DOHH2 (cell line): ENCODE measurements around the gene FNDC3B.
"Not testable (repeated sequence)": the region's sequence is repeated elsewhere in the genome, so short reads cannot be mapped to it uniquely, and the experiment has no call there.

Source experiments
- H3F3A ChIP-seq: fragments of 200-600 bp; sonication (generic), shearing (Covaris generic); 2 replicates; pipeline ENCODE4 v1.6.0; 2016; ENCODE audit warnings: antibody characterized with exemption, mild to moderate bottlenecking; ENCODE audit not compliant: control insufficient read depth, insufficient read depth
- H3K27ac ChIP-seq: fragments of 200-600 bp; sonication (generic); 2 replicates; pipeline ENCODE4 v1.5.1; 2014; ENCODE audit warnings: low read depth, mild to moderate bottlenecking, low read length, moderate library complexity
- H3K27me3 ChIP-seq: fragments of 200-600 bp; sonication (generic); 2 replicates; pipeline ENCODE4 v1.6.1; 2014; ENCODE audit warnings: mild to moderate bottlenecking, low read length, mixed read lengths; ENCODE audit not compliant: control insufficient read depth
- H3K36me3 ChIP-seq: fragments of 200-600 bp; sonication (generic); 2 replicates; pipeline ENCODE4 v1.6.1; 2014; ENCODE audit warnings: mild to moderate bottlenecking, low read length, moderate library complexity, mixed read lengths; ENCODE audit not compliant: control insufficient read depth
- H3K4me1 ChIP-seq: fragments of 200-600 bp; sonication (generic); 2 replicates; pipeline ENCODE4 v1.6.1; 2014; ENCODE audit warnings: mild to moderate bottlenecking, low read length, mixed read lengths; ENCODE audit not compliant: control insufficient read depth
- H3K4me2 ChIP-seq: fragments of 200-600 bp; sonication (generic); 2 replicates; pipeline ENCODE4 v1.6.0; 2014; ENCODE audit warnings: mild to moderate bottlenecking, low read length, moderate library complexity
- H3K4me3 ChIP-seq: fragments of 200-600 bp; sonication (generic); 2 replicates; pipeline ENCODE4 v1.5.1; 2014; ENCODE audit warnings: mild to moderate bottlenecking, low read length, mixed read lengths
- H3K79me2 ChIP-seq: fragments of 200-600 bp; sonication (generic); 2 replicates; pipeline ENCODE4 v1.6.1; 2014; ENCODE audit warnings: mild to moderate bottlenecking, low read length, mixed read lengths; ENCODE audit not compliant: control insufficient read depth
- H3K9me2 ChIP-seq: fragments of 200-600 bp; sonication (generic); replicated peaks from 2 replicates; pipeline ENCODE4 v1.6.1; 2014; ENCODE audit warnings: mild to moderate bottlenecking, low read length, mixed read lengths; ENCODE audit not compliant: control insufficient read depth
- H3K9me3 ChIP-seq: fragments of 200-600 bp; sonication (generic); 2 replicates; pipeline ENCODE4 v1.6.1; 2014; ENCODE audit warnings: antibody characterized with exemption, low read length, mixed read lengths; ENCODE audit not compliant: control insufficient read depth, insufficient read depth
- H4K20me1 ChIP-seq: fragments of 200-600 bp; sonication (generic); 2 replicates; pipeline ENCODE4 v1.6.0; 2014; ENCODE audit warnings: low read depth, mild to moderate bottlenecking, antibody characterized with exemption, low read length, moderate library complexity; ENCODE audit not compliant: control insufficient read depth, insufficient read depth
- CTCF ChIP-seq: fragments of 200-600 bp; sonication (generic); IDR thresholded peaks from one replicate; pipeline ENCODE4 v1.5.1; 2014; ENCODE audit warnings: antibody characterized with exemption, mild to moderate bottlenecking, low read depth, low read length; ENCODE audit not compliant: poor library complexity, severe bottlenecking
- EZH2phosphoT487 ChIP-seq: fragments of 200-600 bp; sonication (generic); IDR thresholded peaks from 2 replicates; pipeline ENCODE4 v1.6.1; 2017; ENCODE audit warnings: borderline replicate concordance, mild to moderate bottlenecking, antibody characterized with exemption, low read length, moderate library complexity, mixed read lengths

The FNDC3B gene

DNA sequence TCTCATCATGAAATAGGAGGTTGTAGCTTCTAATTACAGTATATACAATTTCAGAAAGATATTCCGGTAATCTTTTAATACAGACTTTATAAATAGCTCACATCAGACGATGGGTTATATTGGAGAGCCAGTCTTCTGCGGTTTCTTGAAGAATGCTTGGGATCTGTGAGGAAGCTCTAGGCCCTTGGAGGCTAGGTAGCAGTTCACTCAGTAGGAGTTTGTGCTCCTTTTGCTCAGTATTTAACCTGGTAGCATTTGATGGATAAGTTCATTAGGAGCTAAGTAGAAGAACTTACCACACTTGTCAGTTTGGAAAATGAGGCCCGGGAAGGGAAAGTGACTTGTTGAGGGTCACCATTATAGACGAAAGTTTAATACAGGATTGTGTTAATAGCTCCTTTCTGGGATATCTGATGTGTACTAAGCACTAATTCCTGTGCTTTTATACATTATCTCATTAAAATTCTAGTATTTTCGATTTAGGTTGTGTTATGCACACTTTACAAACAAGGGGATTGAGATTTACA, 2.8 kb downstream of the FNDC3B start:
- H3F3A ChIP-seq: no peaks in the 10 kb centered on the region
- no peaks in the 10 kb centered on the region for H3K9me2 ChIP-seq
- no peaks in the 10 kb centered on the region; the same call in 1 of the 2 replicates for H4K20me1 ChIP-seq
- no peak overlapping the region for H3K4me3 ChIP-seq
- H3K27me3 ChIP-seq: no peaks in the 10 kb centered on the region
- TF ChIP-seq EZH2phosphoT487: no peak
- TF ChIP-seq CTCF: no peak
- H3K9me3 ChIP-seq: no peaks in the 10 kb centered on the region
- peaks cover 12% of the 10 kb centered on the region for H3K4me1 ChIP-seq
- H3K27ac ChIP-seq: no peak overlapping the region
- no peaks in the 10 kb centered on the region for H3K36me3 ChIP-seq
- H3K4me2 ChIP-seq: no peak overlapping the region
- H3K79me2 ChIP-seq: peaks cover 26% of the 10 kb centered on the region

DNA sequence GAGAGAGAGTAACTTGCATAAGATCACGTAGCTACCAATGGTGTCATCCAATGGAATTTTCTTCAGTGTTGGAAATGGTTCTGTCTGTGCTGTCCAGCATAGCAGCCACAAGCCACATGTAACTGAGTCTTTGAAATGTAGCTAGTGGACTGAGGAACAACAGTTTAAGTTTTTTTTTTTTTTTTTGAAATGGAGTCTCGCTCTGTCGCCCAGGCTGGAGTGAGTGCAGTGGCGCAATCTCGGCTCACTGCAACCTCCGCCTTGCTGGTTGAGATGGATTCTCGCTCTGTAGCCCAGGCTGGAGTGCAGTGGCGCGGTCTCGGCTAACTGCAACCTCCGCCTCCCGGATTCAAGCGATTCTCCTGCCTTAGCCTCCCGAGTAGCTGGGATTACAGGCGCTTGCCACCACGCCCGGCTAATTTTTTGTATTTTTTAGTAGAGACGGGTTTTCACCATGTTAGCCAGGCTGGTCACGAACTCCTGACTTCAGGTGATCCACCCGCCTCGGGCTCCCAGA, 3.3 kb downstream of the FNDC3B start:
- H3K4me3 ChIP-seq, H3K4me2 ChIP-seq, H3K27ac ChIP-seq, H3K9me2 ChIP-seq, H3K36me3 ChIP-seq, H3K9me3 ChIP-seq, H3K27me3 ChIP-seq, H3F3A ChIP-seq, H4K20me1 ChIP-seq: not testable (repeated sequence)
- Histone ChIP-seq H3K4me1 (peaks cover 12% of the 10 kb centered on the region), H3K79me2 (peaks cover 28% of the 10 kb centered on the region)

- Histone ChIP-seq H3K79me2 (peaks cover 29% of the 10 kb centered on the region), H3F3A (no peaks in the 10 kb centered on the region), H4K20me1 (no peaks in the 10 kb centered on the region; the same call in 1 of the 2 replicates), H3K9me2 (no peaks in the 10 kb centered on the region), H3K4me3 (no peak overlapping the region), H3K4me2 (no peak overlapping the region), H3K36me3 (no peaks in the 10 kb centered on the region), H3K9me3 (no peaks in the 10 kb centered on the region), H3K27me3 (no peaks in the 10 kb centered on the region), H3K27ac (no peak overlapping the region), H3K4me1 (peaks cover 12% of the 10 kb centered on the region)
- no peak for TF ChIP-seq CTCF
- no peak for TF ChIP-seq EZH2phosphoT487
Measured at GRCh38 chr3:172043233-172043632, 3.9 kb downstream of the FNDC3B start.

GRCh38 chr3:172043766-172044165, 4.4 kb downstream of the FNDC3B start:
- Histone ChIP-seq H3F3A (no peaks in the 10 kb centered on the region), H3K4me3 (no peak overlapping the region), H3K9me3 (no peaks in the 10 kb centered on the region), H4K20me1 (no peaks in the 10 kb centered on the region; the same call in 1 of the 2 replicates), H3K27ac (no peak overlapping the region), H3K27me3 (no peaks in the 10 kb centered on the region), H3K4me1 (peaks cover 11% of the 10 kb centered on the region), H3K79me2 (peaks cover 29% of the 10 kb centered on the region), H3K9me2 (no peaks in the 10 kb centered on the region), H3K4me2 (no peak overlapping the region), H3K36me3 (no peaks in the 10 kb centered on the region)
- TF ChIP-seq EZH2phosphoT487 (no peak), CTCF (no peak)
